Vagina (tissue), 2 donors: ENCODE results near the gene GFOD1. TPM values are rescaled to one million over a fixed set of nuclear protein-coding genes. Genes with fewer than 3 reads are reported as not detected.

Experiments used
- DNase-seq, 2 donors: peaks; one replicate each; pipeline ENCODE4 v3.0.0-alpha.2; 2017; ENCODE audit errors: extremely low spot score in 2 of 2
- H3K27ac ChIP-seq: fragments of 200-600 bp; sonication (generic); one replicate; pipeline ENCODE4 v1.5.1; 2019
- H3K27me3 ChIP-seq: fragments of 200-600 bp; sonication (generic); one replicate; pipeline ENCODE4 v1.5.1; 2019
- H3K36me3 ChIP-seq, 2 donors: fragments of 200-600 bp; sonication (generic); one replicate each; pipeline ENCODE4 v1.5.1; 2017 to 2019
- H3K4me1 ChIP-seq: fragments of 200-600 bp; sonication (generic); one replicate; pipeline ENCODE4 v1.5.1; 2019
- H3K4me3 ChIP-seq, 2 donors: fragments of 200-600 bp; sonication (generic); 1 replicate in 1 of 2; 2 replicates in 1 of 2; pipeline ENCODE4 v1.5.1; 2016 to 2019
- H3K9me3 ChIP-seq: fragments of 200-600 bp; sonication (generic); one replicate; pipeline ENCODE4 v1.5.1; 2019
- CTCF ChIP-seq, 3 experiments: fragments of 450-650 bp in 2 of 3; fragments of 200-600 bp in 1 of 3; sonication (generic) in 1 of 3; IDR thresholded peaks; one replicate each; pipeline ENCODE4 v1.5.1; 2017 to 2019; ENCODE audit warnings: antibody characterized with exemption in 3 of 3, mild to moderate bottlenecking in 2 of 3, moderate library complexity in 2 of 3
- POLR2A ChIP-seq, 2 donors: fragments of 450-650 bp; IDR thresholded peaks; one replicate each; pipeline ENCODE4 v1.6.1; 2017; ENCODE audit warnings: antibody characterized with exemption in 2 of 2, mild to moderate bottlenecking in 2 of 2, moderate library complexity in 2 of 2
- POLR2AphosphoS5 ChIP-seq, 2 donors: sonication (generic); formaldehyde crosslinking; IDR thresholded peaks; one replicate each; pipeline ENCODE4 v1.9.0; 2017; ENCODE audit warnings: antibody characterized with exemption in 2 of 2, mild to moderate bottlenecking in 2 of 2, low read depth in 1 of 2; ENCODE audit not compliant: insufficient read depth in 1 of 2
- intact Hi-C: fragments of 100-400 bp; cut with DNase I; formaldehyde crosslinking; loops from one replicate; pipeline ENCODE4 v1.15.1; 2023
- total RNA-seq: library from RNA; depleted of rRNA; stranded (reverse); fragments of >200 nt; gene quantifications from one replicate; pipeline ENCODE4 v1.2.3, GENCODE V29; 2016

Gene GFOD1
- total RNA-seq, 1 donor from 2014 or later, result 16.9 TPM

- no peak for DNase-seq
Measured at GRCh38 chr6:13342414-13343019, 144.9 kb downstream of the GFOD1 start.

DNA sequence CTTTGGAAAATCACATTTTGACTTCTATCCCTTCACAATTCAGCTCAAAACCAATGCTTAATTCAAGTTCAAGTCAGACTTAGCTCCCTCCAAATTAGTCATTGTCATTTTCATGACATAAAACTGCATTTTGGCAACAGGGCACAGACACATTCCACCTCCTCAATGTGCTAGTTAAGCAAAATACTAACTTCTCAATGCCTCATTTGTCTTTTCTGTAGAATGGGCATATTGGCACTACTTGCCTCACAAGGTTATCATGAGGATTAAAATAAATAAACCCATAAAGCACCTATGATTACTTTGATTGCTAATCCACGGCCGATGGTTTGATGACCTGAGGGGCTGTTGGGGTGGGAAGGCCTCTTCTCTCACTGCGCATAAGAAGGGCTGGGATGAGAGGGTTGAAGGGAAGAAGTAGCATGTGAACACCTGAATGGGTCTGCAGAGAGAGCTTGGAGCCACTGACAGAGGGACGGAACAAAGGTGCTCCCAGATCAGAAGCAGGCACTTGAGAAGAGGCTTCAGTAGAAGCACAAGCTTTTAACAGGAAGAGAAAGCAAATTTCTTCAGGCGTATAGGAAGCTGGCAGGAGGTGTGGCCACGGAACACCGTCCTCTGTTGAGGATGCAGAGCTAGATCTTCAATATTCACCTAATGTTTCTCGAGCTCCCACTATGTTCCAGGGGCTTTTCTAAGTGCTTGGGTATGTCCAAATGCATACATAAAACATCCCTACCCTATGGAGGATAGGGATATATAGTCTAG is 147.4 kb downstream of the GFOD1 start:
- TF ChIP-seq CTCF (IDR thresholded peaks at IDR 0.05), result no peak
- TF ChIP-seq POLR2AphosphoS5 (IDR thresholded peaks at IDR 0.05; ENCODE audit: insufficient read depth in 1 of 2, low read depth in 1 of 2), result no peak
- TF ChIP-seq POLR2A (IDR thresholded peaks at IDR 0.05), result no peak
- no peaks in the 10 kb centered on the region for H3K9me3 ChIP-seq
- no peaks in the 10 kb centered on the region for H3K27me3 ChIP-seq
- H3K4me1 ChIP-seq, result peaks cover 8% of the 10 kb centered on the region
- DNase-seq, result no peak
- H3K4me3 ChIP-seq, result no peak overlapping the region
- intact Hi-C loops, result loop anchor here (5.0 kb wide), 1 partner anchor 197 kb away; no protein-coding TSS in a partner anchor
- H3K27ac ChIP-seq, result no peak overlapping the region
- no peaks in the 10 kb centered on the region for H3K36me3 ChIP-seq

More at GRCh38 chr6:13342414-13343019, 144.9 kb downstream of the GFOD1 start:
- Histone ChIP-seq H3K4me1 (no peaks in the 10 kb centered on the region), H3K27ac (no peak overlapping the region), H3K36me3 (no peaks in the 10 kb centered on the region), H3K4me3 (no peak overlapping the region), H3K9me3 (no peaks in the 10 kb centered on the region), H3K27me3 (no peaks in the 10 kb centered on the region)
- intact Hi-C loops, result no loop called here
- TF ChIP-seq CTCF (IDR thresholded peaks at IDR 0.05) (no peak), POLR2A (IDR thresholded peaks at IDR 0.05) (no peak), POLR2AphosphoS5 (IDR thresholded peaks at IDR 0.05; ENCODE audit: insufficient read depth in 1 of 2, low read depth in 1 of 2) (no peak)

DNA sequence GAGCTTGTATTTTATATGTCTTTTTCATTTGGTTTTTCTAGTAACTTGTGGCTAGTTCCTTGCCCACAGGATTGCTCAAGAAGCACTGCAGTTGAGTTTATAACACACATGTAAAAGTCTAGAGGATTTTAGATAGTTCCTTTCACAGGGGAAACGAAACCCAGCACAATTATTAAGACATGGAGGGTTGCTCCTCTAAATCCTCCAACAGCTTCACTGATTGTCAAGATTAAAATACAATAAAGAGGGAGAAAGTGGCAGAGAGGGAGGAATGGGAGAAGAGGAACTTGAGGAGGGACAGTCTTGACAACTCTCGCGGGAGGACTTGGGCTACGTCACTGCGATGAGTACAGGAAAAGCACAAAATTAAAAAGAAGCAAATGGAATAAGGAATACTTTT is 149.4 kb downstream of the GFOD1 start:
- Histone ChIP-seq H3K27me3 (no peaks in the 10 kb centered on the region), H3K36me3 (no peaks in the 10 kb centered on the region), H3K9me3 (no peaks in the 10 kb centered on the region), H3K4me3 (no peak overlapping the region), H3K27ac (no peak overlapping the region), H3K4me1 (peaks cover 8% of the 10 kb centered on the region)
- TF ChIP-seq POLR2A (IDR thresholded peaks at IDR 0.05), result no peak
- TF ChIP-seq CTCF (IDR thresholded peaks at IDR 0.05), result no peak
- TF ChIP-seq POLR2AphosphoS5 (IDR thresholded peaks at IDR 0.05; ENCODE audit: insufficient read depth in 1 of 2, low read depth in 1 of 2), result no peak
- intact Hi-C loops, result loop anchor here (5.0 kb wide), 1 partner anchor 199 kb away; no protein-coding TSS in a partner anchor
- no peak for DNase-seq

DNA sequence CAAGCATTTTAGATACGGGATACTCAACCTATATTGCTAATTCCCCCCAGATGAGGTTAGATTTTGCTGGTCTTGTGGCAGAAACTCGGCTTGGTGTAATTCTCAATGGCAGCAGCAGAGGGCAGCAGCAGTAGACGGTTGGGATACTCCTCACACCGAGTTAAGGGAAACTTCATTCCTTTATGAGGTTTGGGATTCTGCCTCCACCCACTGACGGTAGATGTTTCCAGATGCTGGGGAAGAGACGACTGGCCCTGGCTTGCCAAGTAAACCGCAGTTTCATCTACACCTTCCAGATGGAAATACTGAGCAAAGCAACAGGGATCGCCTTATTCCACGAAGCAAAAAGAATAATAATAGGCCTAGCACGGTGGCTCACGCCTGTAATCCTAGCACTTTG is 150.8 kb downstream of the GFOD1 start:
- DNase-seq, result no peak
- Histone ChIP-seq H3K4me1 (peaks cover 8% of the 10 kb centered on the region), H3K27ac (no peak overlapping the region), H3K27me3 (no peaks in the 10 kb centered on the region), H3K9me3 (no peaks in the 10 kb centered on the region), H3K36me3 (no peaks in the 10 kb centered on the region), H3K4me3 (no peak overlapping the region)
- TF ChIP-seq POLR2AphosphoS5 (IDR thresholded peaks at IDR 0.05; ENCODE audit: insufficient read depth in 1 of 2, low read depth in 1 of 2) (peak in 1 of 2 donors; percentile 74), POLR2A (IDR thresholded peaks at IDR 0.05) (no peak), CTCF (IDR thresholded peaks at IDR 0.05) (peak; percentile 84 to 97 (median 84))
- intact Hi-C loops, result loop anchor here (5.0 kb wide), 1 partner anchor 201 kb away; no protein-coding TSS in a partner anchor
